Caco-2 (cell line): ENCODE measurements around the gene SPINK8. TPM values are rescaled to one million over a fixed set of nuclear protein-coding genes. Genes with fewer than 3 reads are reported as not detected.
A peak's percentile ranks its signal among the peaks of the same experiment; 100 is the strongest.

Experiments used
- BruUV-seq: library from RNA; stranded (reverse); fragments of 400-500 nt; replicated peaks from 2 replicates; lab custom pipeline; 2021; lab: Mats Ljungman, UMichigan
- CTCF ChIA-PET: fragments of 300-600 bp; sonication (Branson Sonifier 250); formaldehyde crosslinking; loops from one replicate; lab custom pipeline; 2022; ENCODE audit warnings: antibody characterized with exemption; lab: Charles Lee
- POLR2A ChIA-PET: fragments of 300-600 bp; sonication (Branson Sonifier 250); formaldehyde crosslinking; loops from one replicate; lab custom pipeline; 2022; ENCODE audit warnings: antibody characterized with exemption; lab: Charles Lee
- DNase-seq, 2 experiments: peaks; one replicate each; pipeline versions ENCODE4 v3.0.0 to v3.0.0-alpha.2; 2020 to 2022
- H3K27me3 ChIP-seq: replicated peaks from 2 replicates; pipeline ENCODE4 v1.6.0; 2011; ENCODE audit warnings: low read length; ENCODE audit not compliant: control insufficient read depth, insufficient read depth
- H3K36me3 ChIP-seq: 2 replicates; pipeline ENCODE4 v1.5.1; 2011; ENCODE audit warnings: low read length; ENCODE audit not compliant: control insufficient read depth, insufficient read depth
- H3K4me1 ChIP-seq: fragments of 250-450 bp; sonication (Bioruptor Pico); 2 replicates; pipeline ENCODE4 v1.5.1; 2020; ENCODE audit warnings: mild to moderate bottlenecking
- H3K4me3 ChIP-seq: 2 replicates; pipeline ENCODE4 v1.5.1; 2011; ENCODE audit warnings: low read depth, mild to moderate bottlenecking, control low read depth, low read length
- H3K9me3 ChIP-seq: fragments of 250-450 bp; sonication (Bioruptor Pico); 2 replicates; pipeline ENCODE4 v1.5.1; 2020; ENCODE audit warnings: mild to moderate bottlenecking, moderate library complexity
- H3K27ac Mint-ChIP-seq: one replicate; pipeline ENCODE4 v1.8.0; 2022; ENCODE audit warnings: mixed read lengths; ENCODE audit not compliant: unreplicated experiment
- H3K27me3 Mint-ChIP-seq: one replicate; pipeline ENCODE4 v1.8.0; 2022; ENCODE audit warnings: mixed read lengths; ENCODE audit not compliant: insufficient read depth, unreplicated experiment
- H3K36me3 Mint-ChIP-seq: one replicate; pipeline ENCODE4 v1.8.0; 2022; ENCODE audit warnings: mild to moderate bottlenecking, mixed read lengths; ENCODE audit not compliant: insufficient read depth, unreplicated experiment
- H3K4me1 Mint-ChIP-seq: one replicate; pipeline ENCODE4 v1.8.0; 2022; ENCODE audit warnings: low read depth, mixed read lengths; ENCODE audit not compliant: unreplicated experiment
- H3K4me3 Mint-ChIP-seq: one replicate; pipeline ENCODE4 v1.8.0; 2022; ENCODE audit warnings: mild to moderate bottlenecking, moderate library complexity, mixed read lengths; ENCODE audit not compliant: unreplicated experiment
- H3K9me3 Mint-ChIP-seq: one replicate; pipeline ENCODE4 v1.8.0; 2022; ENCODE audit warnings: mixed read lengths; ENCODE audit not compliant: unreplicated experiment
- intact Hi-C: fragments of 100-400 bp; cut with micrococcal nuclease; formaldehyde crosslinking; loops from one replicate; pipeline ENCODE4 v1.10.0; 2022; ENCODE audit not compliant: unreplicated experiment
- total RNA-seq: library from RNA; stranded (reverse); gene quantifications from 2 replicates; pipeline ENCODE4 v1.2.3, GENCODE V29; 2022
- TF ChIP-seq, protein P1 (sequence below), 2 experiments: fragments of 200-600 bp in 1 of 2; IDR thresholded peaks; 1 replicate in 1 of 2; 2 replicates in 1 of 2; pipeline versions ENCODE4 v1.5.1 to v1.8.0; 2011 to 2022; ENCODE audit warnings: antibody characterized with exemption in 1 of 2, control low read depth in 1 of 2, inconsistent platforms in 1 of 2, low read depth in 1 of 2, low read length in 1 of 2, mild to moderate bottlenecking in 1 of 2, moderate library complexity in 1 of 2; ENCODE audit not compliant: insufficient read depth in 1 of 2, severe bottlenecking in 1 of 2, unreplicated experiment in 1 of 2

SPINK8 gene
- total RNA-seq, 1 experiment from 2014 or later = not detected

DNA sequence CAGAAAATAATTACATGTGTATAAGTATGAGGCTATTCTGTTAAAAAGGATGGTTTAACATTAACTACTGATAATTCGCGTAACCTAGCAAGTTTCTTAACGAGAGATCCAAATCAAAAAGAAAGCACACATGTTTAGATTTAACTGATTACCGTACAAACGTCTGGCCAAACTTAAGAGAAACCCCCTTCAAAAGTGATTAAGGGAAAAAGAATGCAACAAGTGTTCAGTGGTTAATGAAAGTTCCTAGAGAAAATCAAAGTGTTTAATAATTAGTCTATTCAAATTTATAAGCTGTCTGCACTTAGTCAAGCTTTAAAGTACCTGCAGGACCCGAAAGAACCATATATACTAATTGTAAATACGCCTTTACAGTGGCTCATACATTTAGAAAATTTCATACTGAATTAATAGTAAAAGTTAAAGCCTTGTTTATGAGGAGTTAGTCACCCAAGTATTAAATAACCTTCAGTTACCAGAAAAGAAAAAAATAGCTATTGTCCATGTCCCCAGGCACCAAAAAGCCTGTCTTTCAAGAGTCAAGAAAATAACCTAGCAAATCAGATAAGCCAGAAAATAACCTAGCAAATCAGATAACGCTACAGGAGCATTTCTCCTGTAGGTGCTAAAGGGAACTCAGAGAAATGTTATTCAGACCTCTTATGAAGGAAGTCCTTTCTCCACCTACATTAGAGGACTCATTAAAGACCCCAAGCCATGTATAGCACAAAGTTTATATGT lies 58.0 kb downstream of the SPINK8 start:
- Histone ChIP-seq H3K9me3 (no peaks in the 10 kb centered on the region), H3K4me3 (no peak overlapping the region), H3K4me1 (peaks cover 27% of the 10 kb centered on the region), H3K36me3 (no peaks in the 10 kb centered on the region), H3K27me3 (no peaks in the 10 kb centered on the region)
- peaks cover 22% of the 10 kb centered on the region for H3K36me3 Mint-ChIP-seq
- no peak for DNase-seq
- intact Hi-C loops = no loop called here
- no peak overlapping the region for H3K4me3 Mint-ChIP-seq
- CTCF ChIA-PET = interaction anchor here (0.8 to 3.0 kb wide), 4 partner anchors 81 to 161 kb away, joined by 3 to 71 read pairs (median 5); no protein-coding TSS in a partner anchor
- no peaks in the 10 kb centered on the region for H3K27me3 Mint-ChIP-seq
- peaks cover 30% of the 10 kb centered on the region for H3K4me1 Mint-ChIP-seq
- POLR2A ChIA-PET = interaction anchor here (1.2 kb wide), 1 partner anchor 164 kb away, joined by 3 read pairs; the partner anchor contains the start of genes CCDC51 and TMA7
- H3K9me3 Mint-ChIP-seq = peaks cover 11% of the 10 kb centered on the region
- TF ChIP-seq, protein P1, sequence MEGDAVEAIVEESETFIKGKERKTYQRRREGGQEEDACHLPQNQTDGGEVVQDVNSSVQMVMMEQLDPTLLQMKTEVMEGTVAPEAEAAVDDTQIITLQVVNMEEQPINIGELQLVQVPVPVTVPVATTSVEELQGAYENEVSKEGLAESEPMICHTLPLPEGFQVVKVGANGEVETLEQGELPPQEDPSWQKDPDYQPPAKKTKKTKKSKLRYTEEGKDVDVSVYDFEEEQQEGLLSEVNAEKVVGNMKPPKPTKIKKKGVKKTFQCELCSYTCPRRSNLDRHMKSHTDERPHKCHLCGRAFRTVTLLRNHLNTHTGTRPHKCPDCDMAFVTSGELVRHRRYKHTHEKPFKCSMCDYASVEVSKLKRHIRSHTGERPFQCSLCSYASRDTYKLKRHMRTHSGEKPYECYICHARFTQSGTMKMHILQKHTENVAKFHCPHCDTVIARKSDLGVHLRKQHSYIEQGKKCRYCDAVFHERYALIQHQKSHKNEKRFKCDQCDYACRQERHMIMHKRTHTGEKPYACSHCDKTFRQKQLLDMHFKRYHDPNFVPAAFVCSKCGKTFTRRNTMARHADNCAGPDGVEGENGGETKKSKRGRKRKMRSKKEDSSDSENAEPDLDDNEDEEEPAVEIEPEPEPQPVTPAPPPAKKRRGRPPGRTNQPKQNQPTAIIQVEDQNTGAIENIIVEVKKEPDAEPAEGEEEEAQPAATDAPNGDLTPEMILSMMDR (IDR thresholded peaks at IDR 0.05; ENCODE audit: insufficient read depth in 1 of 2, low read depth in 1 of 2, low read length in 1 of 2, severe bottlenecking in 1 of 2, unreplicated experiment in 1 of 2) = no peak
- H3K27ac Mint-ChIP-seq = peak overlapping the region; percentile 66
- BruUV-seq = no TSS peak

DNA sequence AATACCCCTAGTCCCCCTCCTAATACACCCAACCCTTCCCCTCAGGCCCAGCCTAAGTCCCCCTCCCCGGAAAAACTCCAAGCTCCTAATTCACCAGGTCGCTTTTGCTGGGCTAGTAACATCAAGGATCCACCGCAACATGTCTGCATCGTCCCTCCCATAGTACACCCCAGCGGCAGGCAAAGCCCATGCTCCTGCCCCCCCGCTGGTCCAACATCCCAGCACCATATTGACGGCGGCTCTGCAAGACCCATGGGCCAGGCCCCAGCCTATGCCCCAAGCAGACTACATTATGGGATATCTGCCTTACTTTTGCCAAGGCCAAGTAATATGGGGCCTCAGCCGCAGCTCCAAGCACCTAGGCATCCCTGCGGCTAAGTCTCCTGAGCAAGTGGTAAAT lies 59.0 kb downstream of the SPINK8 start:
- TF ChIP-seq, protein P1 (IDR thresholded peaks at IDR 0.05; ENCODE audit: insufficient read depth in 1 of 2, low read depth in 1 of 2, low read length in 1 of 2, severe bottlenecking in 1 of 2, unreplicated experiment in 1 of 2) = no peak
- no TSS peak for BruUV-seq
- H3K9me3 Mint-ChIP-seq = peaks cover 11% of the 10 kb centered on the region
- POLR2A ChIA-PET = no interaction called here
- Histone ChIP-seq H3K36me3 (no peaks in the 10 kb centered on the region), H3K9me3 (no peaks in the 10 kb centered on the region), H3K4me3 (no peak overlapping the region), H3K27me3 (no peaks in the 10 kb centered on the region), H3K4me1 (peaks cover 27% of the 10 kb centered on the region)
- peaks cover 28% of the 10 kb centered on the region for H3K4me1 Mint-ChIP-seq
- no peak for DNase-seq
- peaks cover 27% of the 10 kb centered on the region for H3K36me3 Mint-ChIP-seq
- H3K27me3 Mint-ChIP-seq = no peaks in the 10 kb centered on the region
- no peak overlapping the region for H3K27ac Mint-ChIP-seq
- no peak overlapping the region for H3K4me3 Mint-ChIP-seq
- intact Hi-C loops = loop anchor here (5.0 kb wide), 1 partner anchor 273 kb away; no protein-coding TSS in a partner anchor
- CTCF ChIA-PET = interaction anchor here (2.6 to 3.0 kb wide), 2 partner anchors 126 to 162 kb away, joined by 33 to 71 read pairs; no protein-coding TSS in a partner anchor

DNA sequence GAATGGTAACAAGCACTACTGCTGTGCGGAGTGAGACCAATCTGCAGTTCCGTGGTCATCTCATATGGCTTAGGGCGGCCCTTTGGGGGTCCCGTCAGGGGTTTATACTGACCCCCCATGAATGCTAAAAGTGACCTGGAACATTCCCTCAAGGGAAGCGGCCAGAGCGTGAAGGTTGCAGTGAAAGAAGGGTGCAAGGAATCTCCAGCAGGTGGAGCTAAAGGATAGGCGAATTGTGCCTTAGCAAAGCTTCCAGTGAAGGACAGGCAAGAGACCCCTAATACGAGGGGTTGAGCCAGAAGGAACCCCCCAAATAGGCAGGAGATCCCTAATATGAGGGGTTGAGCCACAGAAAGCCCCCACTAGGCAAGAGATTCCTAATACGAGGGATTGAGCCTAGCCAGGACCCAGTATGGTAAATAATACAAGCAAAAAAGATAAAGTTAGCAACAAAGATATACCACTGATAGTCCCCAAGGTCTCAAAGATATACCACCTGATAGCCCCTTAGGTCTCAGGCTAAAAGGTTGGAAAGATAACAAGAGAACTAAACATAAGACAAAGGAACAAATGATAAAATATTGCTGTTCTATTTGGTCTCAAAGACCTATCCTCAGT lies 59.8 kb downstream of the SPINK8 start:
- Histone ChIP-seq H3K9me3 (no peaks in the 10 kb centered on the region), H3K36me3 (no peaks in the 10 kb centered on the region), H3K4me3 (no peak overlapping the region), H3K4me1 (peaks cover 32% of the 10 kb centered on the region), H3K27me3 (no peaks in the 10 kb centered on the region)
- intact Hi-C loops = loop anchor here (1.0 to 5.0 kb wide), 3 partner anchors 128 to 274 kb away; no protein-coding TSS in a partner anchor
- H3K4me1 Mint-ChIP-seq = peaks cover 35% of the 10 kb centered on the region
- TF ChIP-seq, protein P1 (IDR thresholded peaks at IDR 0.05; ENCODE audit: insufficient read depth in 1 of 2, low read depth in 1 of 2, low read length in 1 of 2, severe bottlenecking in 1 of 2, unreplicated experiment in 1 of 2) = peak; percentile 79 to 80
- POLR2A ChIA-PET = interaction anchor here (1.0 kb wide), 1 partner anchor 162 kb away, joined by 3 read pairs; no protein-coding TSS in a partner anchor
- no peak overlapping the region for H3K27ac Mint-ChIP-seq
- no TSS peak for BruUV-seq
- H3K4me3 Mint-ChIP-seq = no peak overlapping the region
- peak; percentile 60 to 77 for DNase-seq
- CTCF ChIA-PET = interaction anchor here (0.6 to 3.0 kb wide), 8 partner anchors 34 to 368 kb away, joined by 3 to 71 read pairs (median 4); no protein-coding TSS in a partner anchor
- H3K9me3 Mint-ChIP-seq = peaks cover 9% of the 10 kb centered on the region
- peaks cover 26% of the 10 kb centered on the region for H3K36me3 Mint-ChIP-seq
- no peaks in the 10 kb centered on the region for H3K27me3 Mint-ChIP-seq
